HFFc6 (cell line): ENCODE results near the gene RIOX2. TPM values are rescaled to one million over a fixed set of nuclear protein-coding genes. Genes with fewer than 3 reads are reported as not detected.

Experiments
- DNase-seq: peaks from one replicate; pipeline ENCODE4 v3.0.0-alpha.2; 2018
- H3K27ac Mint-ChIP-seq: 2 replicates; pipeline ENCODE4 v1.8.0; 2020; ENCODE audit warnings: mild to moderate bottlenecking, mixed read lengths
- H3K27me3 Mint-ChIP-seq: 2 replicates; pipeline ENCODE4 v1.8.0; 2021; ENCODE audit warnings: mild to moderate bottlenecking, moderate library complexity, mixed read lengths; ENCODE audit not compliant: insufficient read depth
- H3K36me3 Mint-ChIP-seq: 2 replicates; pipeline ENCODE4 v1.8.0; 2021; ENCODE audit warnings: low read depth, mixed read lengths
- H3K4me1 Mint-ChIP-seq: 2 replicates; pipeline ENCODE4 v1.8.0; 2020; ENCODE audit warnings: low read depth, mixed read lengths
- H3K4me3 Mint-ChIP-seq: 2 replicates; pipeline ENCODE4 v1.8.0; 2020; ENCODE audit warnings: mild to moderate bottlenecking, moderate library complexity, mixed read lengths
- H3K9me3 Mint-ChIP-seq: 2 replicates; pipeline ENCODE4 v1.8.0; 2020; ENCODE audit warnings: mild to moderate bottlenecking, mixed read lengths
- CTCF ChIP-seq: fragments of 200-600 bp; sonication (generic); IDR thresholded peaks from 2 replicates; pipeline ENCODE4 v1.5.0; 2021; ENCODE audit warnings: antibody characterized with exemption, mild to moderate bottlenecking
- total RNA-seq, 6 experiments: library from RNA; stranded (reverse); fragmentation: NEBNext Ultra II Directional; extraction: Animal tissue kit (Norgen Biotek cat#: 25700); gene quantifications; 2 replicates in 1 of 6; 3 replicates in 5 of 6; pipeline ENCODE4 v1.2.3, GENCODE V29; 2021

Gene RIOX2
- total RNA-seq, 6 experiments from 2014 or later = 27.3 to 38.4 (median 31.3) TPM

GRCh38 chr3:97954228-97954827 lies 17.9 kb downstream of the RIOX2 start:
- Mint-ChIP-seq H3K4me3 (no peak overlapping the region), H3K9me3 (no peaks in the 10 kb centered on the region), H3K36me3 (peaks cover 35% of the 10 kb centered on the region; the same call in 1 of the 2 replicates), H3K4me1 (peaks cover 37% of the 10 kb centered on the region), H3K27ac (no peak overlapping the region), H3K27me3 (no peaks in the 10 kb centered on the region)
- no peak for DNase-seq
- TF ChIP-seq CTCF = no peak

GRCh38 chr3:97952872-97953271 lies 19.4 kb downstream of the RIOX2 start:
- DNase-seq = no peak
- Mint-ChIP-seq H3K4me3 (no peak overlapping the region), H3K9me3 (no peaks in the 10 kb centered on the region), H3K27ac (peak overlapping the region; percentile 74), H3K4me1 (peaks cover 22% of the 10 kb centered on the region), H3K27me3 (no peaks in the 10 kb centered on the region), H3K36me3 (peaks cover 45% of the 10 kb centered on the region; the same call in 1 of the 2 replicates)
- TF ChIP-seq CTCF = no peak

- Mint-ChIP-seq H3K4me1 (peaks cover 18% of the 10 kb centered on the region), H3K27ac (peak overlapping the region; percentile 74), H3K27me3 (no peaks in the 10 kb centered on the region), H3K4me3 (no peak overlapping the region), H3K9me3 (no peaks in the 10 kb centered on the region), H3K36me3 (peaks cover 46% of the 10 kb centered on the region)
- TF ChIP-seq CTCF = no peak
- peak; percentile 56 for DNase-seq
These were observed 20.0 kb downstream of the RIOX2 start for GRCh38 chr3:97952280-97952679.

- H3K4me3 Mint-ChIP-seq = no peak overlapping the region
- no peak for TF ChIP-seq CTCF
- no peak overlapping the region for H3K27ac Mint-ChIP-seq
- H3K36me3 Mint-ChIP-seq = peaks cover 61% of the 10 kb centered on the region
- no peaks in the 10 kb centered on the region for H3K9me3 Mint-ChIP-seq
- peaks cover 18% of the 10 kb centered on the region for H3K4me1 Mint-ChIP-seq
- no peak for DNase-seq
- no peaks in the 10 kb centered on the region for H3K27me3 Mint-ChIP-seq
These were observed 21.9 kb downstream of the RIOX2 start for GRCh38 chr3:97950360-97950759.

GRCh38 chr3:97949743-97950142 lies 22.5 kb downstream of the RIOX2 start:
- Mint-ChIP-seq H3K27ac (no peak overlapping the region), H3K27me3 (no peaks in the 10 kb centered on the region), H3K36me3 (peaks cover 61% of the 10 kb centered on the region), H3K4me3 (no peak overlapping the region), H3K4me1 (peaks cover 18% of the 10 kb centered on the region), H3K9me3 (no peaks in the 10 kb centered on the region)
- no peak for DNase-seq
- TF ChIP-seq CTCF = no peak
